SK-N-DZ (cell line): Measurements from ENCODE around the gene SPATA21. TPM values are rescaled to one million over a fixed set of nuclear protein-coding genes. Genes with fewer than 3 reads are reported as not detected.
"Not testable (repeated sequence)": the region's sequence is repeated elsewhere in the genome, so short reads cannot be mapped to it uniquely, and the experiment has no call there.

Experiments
- DNase-seq: peaks from one replicate; pipeline ENCODE4 v3.0.0-alpha.2; 2015; ENCODE audit warnings: low spot score
- polyA plus RNA-seq, 2 experiments: library from polyadenylated mRNA; depleted of rRNA; stranded (reverse); fragments of >200 nt; gene quantifications; 2 replicates each; pipeline ENCODE4 v1.2.3, GENCODE V29; 2014

Gene SPATA21
- 0.19 and 0.53 TPM in 2 replicates for polyA plus RNA-seq (2014; cell fraction: cytosol; rRNA removed)
- polyA plus RNA-seq (2014; cell fraction: nucleus; rRNA removed), result 1.6 and 2.8 TPM in 2 replicates

- DNase-seq, result no peak
Observed at GRCh38 chr1:16436946-16437474, at the start of gene SPATA21. Gene SPATA21, minus strand, starts transcription at chr1:16437424. Its CDS starts 6,053 bp downstream, at chr1:16431371.

GRCh38 chr1:16487011-16487410 lies 49.8 kb upstream of the SPATA21 start:
- not testable (repeated sequence) for DNase-seq

- not testable (repeated sequence) for DNase-seq
Observed at GRCh38 chr1:16486316-16486715, 49.1 kb upstream of the SPATA21 start.

- DNase-seq, result no peak
Observed at GRCh38 chr1:16484931-16485330, 47.7 kb upstream of the SPATA21 start.

GRCh38 chr1:16484501-16484835 lies 47.2 kb upstream of the SPATA21 start:
- no peak for DNase-seq

GRCh38 chr1:16483639-16484500 lies 46.6 kb upstream of the SPATA21 start:
- DNase-seq, result not testable (repeated sequence)

- DNase-seq, result not testable (repeated sequence)
Observed at GRCh38 chr1:16483146-16483545, 45.9 kb upstream of the SPATA21 start.

- DNase-seq, result no peak
Observed at GRCh38 chr1:16478091-16478490, 40.9 kb upstream of the SPATA21 start.

- DNase-seq, result not testable (repeated sequence)
Observed at GRCh38 chr1:16475771-16476770, 38.8 kb upstream of the SPATA21 start.

- DNase-seq, result not testable (repeated sequence)
Observed at GRCh38 chr1:16474891-16475290, 37.7 kb upstream of the SPATA21 start.

- DNase-seq, result no peak
Observed at GRCh38 chr1:16474166-16474800, 37.1 kb upstream of the SPATA21 start.

- DNase-seq, result no peak
Observed at GRCh38 chr1:16468558-16468957, 31.3 kb upstream of the SPATA21 start.

GRCh38 chr1:16464917-16465625 lies 27.8 kb upstream of the SPATA21 start:
- no peak for DNase-seq

GRCh38 chr1:16462773-16463330 lies 25.6 kb upstream of the SPATA21 start:
- DNase-seq, result no peak

- no peak for DNase-seq
Observed at GRCh38 chr1:16461681-16462080, 24.5 kb upstream of the SPATA21 start.

- DNase-seq, result no peak
Observed at GRCh38 chr1:16459352-16459925, 22.2 kb upstream of the SPATA21 start.

GRCh38 chr1:16458831-16459230 lies 21.6 kb upstream of the SPATA21 start:
- DNase-seq, result no peak

GRCh38 chr1:16456151-16456550 lies 18.9 kb upstream of the SPATA21 start:
- not testable (repeated sequence) for DNase-seq

- DNase-seq, result not testable (repeated sequence)
Observed at GRCh38 chr1:16454909-16455308, 17.7 kb upstream of the SPATA21 start.
